GM12878 (cell line): ENCODE measurements around the gene TAAR9. TPM values are rescaled to one million over a fixed set of nuclear protein-coding genes. Genes with fewer than 3 reads are reported as not detected.

Source experiments
- ATAC-seq: fragments of 200-7000 bp; cut with Tn5 transposase; 3 replicates; pipeline ENCODE4 v1.9.1; 2020; ENCODE audit warnings: mild to moderate bottlenecking, moderate library complexity
- BruUV-seq: library from RNA; stranded (reverse); fragments of 400-500 nt; replicated peaks from 2 replicates; lab custom pipeline; 2021; lab: Mats Ljungman, UMichigan
- CTCF ChIA-PET: fragments of 300-600 bp; sonication (Branson Sonifier 250); formaldehyde crosslinking; extraction: SDS; loops from one replicate; lab custom pipeline; 2021; ENCODE audit warnings: inconsistent platforms; lab: Yijun Ruan, JAX
- POLR2A ChIA-PET: fragments of 350-600 bp; formaldehyde crosslinking; extraction: SDS; loops from one replicate; lab custom pipeline; 2021; ENCODE audit warnings: inconsistent platforms; lab: Charles Lee
- RAD21 ChIA-PET: fragments of 300-600 bp; sonication (Branson Sonifier 250); formaldehyde crosslinking; loops from one replicate; lab custom pipeline; 2023; ENCODE audit warnings: antibody characterized with exemption; ENCODE audit not compliant: unreplicated experiment; lab: Charles Lee
- SMC1A ChIA-PET: fragments of 300-600 bp; sonication (Branson Sonifier 250); formaldehyde crosslinking; loops from one replicate; lab custom pipeline; 2023; ENCODE audit not compliant: unreplicated experiment, uncharacterized antibody; lab: Charles Lee
- DNase-seq: peaks from one replicate; pipeline ENCODE4 v3.0.0-alpha.2; 2011; ENCODE audit warnings: low read depth, low spot score
- FAIRE-seq: peaks from 3 replicates; lab custom pipeline; 2011; peaks lifted over from hg19 to GRCh38; lab: Jason Lieb, UNC
- H2AFZ ChIP-seq: 2 replicates; pipeline ENCODE4 v1.6.0; 2011; ENCODE audit warnings: low read depth, low read length, control low read depth; ENCODE audit not compliant: control insufficient read depth
- H3K27ac ChIP-seq: 2 replicates; pipeline ENCODE4 v1.5.1; 2011; ENCODE audit warnings: control low read depth; ENCODE audit not compliant: control insufficient read depth, insufficient read depth
- H3K27me3 ChIP-seq, 2 experiments: replicated peaks in 1 of 2; 2 replicates each; pipeline versions ENCODE4 v1.6.0 to v1.6.1; 2011; ENCODE audit warnings: low read length in 1 of 2; ENCODE audit not compliant: control insufficient read depth in 2 of 2, insufficient read depth in 2 of 2
- H3K36me3 ChIP-seq, 2 experiments: 2 replicates each; pipeline ENCODE4 v1.5.1; 2011; ENCODE audit warnings: low read length in 1 of 2; ENCODE audit not compliant: control insufficient read depth in 2 of 2, insufficient read depth in 2 of 2
- H3K4me1 ChIP-seq: 2 replicates; pipeline ENCODE4 v1.6.1; 2011; ENCODE audit warnings: mild to moderate bottlenecking, low read length, moderate library complexity, mixed read lengths; ENCODE audit not compliant: control insufficient read depth, insufficient read depth
- H3K4me2 ChIP-seq: 2 replicates; pipeline ENCODE4 v1.6.0; 2011; ENCODE audit warnings: control low read depth; ENCODE audit not compliant: control insufficient read depth, insufficient read depth
- H3K4me3 ChIP-seq: fragments of 200-600 bp; sonication (generic); 2 replicates; pipeline ENCODE4 v1.5.1; 2016
- H3K79me2 ChIP-seq: 2 replicates; pipeline ENCODE4 v1.6.0; 2011; ENCODE audit warnings: low read length; ENCODE audit not compliant: control insufficient read depth, insufficient read depth
- H3K9ac ChIP-seq: 2 replicates; pipeline ENCODE4 v1.8.0; 2011; ENCODE audit warnings: low read length, control low read depth, mixed read lengths; ENCODE audit not compliant: control insufficient read depth, insufficient read depth
- H3K9me3 ChIP-seq: replicated peaks from 3 replicates; pipeline ENCODE4 v1.5.1; 2011; ENCODE audit warnings: mild to moderate bottlenecking, low read length; ENCODE audit not compliant: control insufficient read depth, insufficient read depth
- H4K20me1 ChIP-seq: 2 replicates; pipeline ENCODE4 v1.6.0; 2011; ENCODE audit not compliant: control insufficient read depth, insufficient read depth
- CEBPB ChIP-seq, 2 experiments: fragments of 150-350 bp in 1 of 2; IDR thresholded peaks; 2 replicates each; pipeline ENCODE4 v1.6.1; 2012 to 2014; ENCODE audit warnings: low read depth in 2 of 2, low read length in 2 of 2, borderline replicate concordance in 1 of 2, inconsistent platforms in 1 of 2
- LARP7 ChIP-seq: fragments of 450-650 bp; IDR thresholded peaks from 2 replicates; pipeline ENCODE4 v1.6.1; 2017; ENCODE audit warnings: mild to moderate bottlenecking
- PML ChIP-seq: IDR thresholded peaks from 2 replicates; pipeline ENCODE4 v1.6.1; 2012; ENCODE audit warnings: low read length, inconsistent platforms
- RB1 ChIP-seq: fragments of 450-650 bp; formaldehyde crosslinking; IDR thresholded peaks from 2 replicates; pipeline ENCODE4 v1.6.1; 2017; ENCODE audit warnings: mild to moderate bottlenecking, borderline replicate concordance
- SPI1 ChIP-seq: IDR thresholded peaks from 2 replicates; pipeline ENCODE4 v1.6.1; 2011; ENCODE audit warnings: low read depth, mild to moderate bottlenecking, low read length, moderate library complexity, borderline replicate concordance; ENCODE audit not compliant: insufficient read depth
- ZSCAN29 ChIP-seq: fragments of 450-650 bp; IDR thresholded peaks from 2 replicates; pipeline ENCODE4 v1.6.1; 2017; ENCODE audit warnings: mild to moderate bottlenecking, moderate library complexity
- WGBS: methylation state at CpG from one replicate; pipeline ENCODE4 v1.1.6; 2016; ENCODE audit warnings: low lambda C conversion rate; ENCODE audit not compliant: insufficient replicate concordance, insufficient coverage; ENCODE audit errors: missing lambda C conversion rate; 5-methylcytosine and 5-hydroxymethylcytosine counted together
- in situ Hi-C: fragments of 300-500 bp; cut with MboI; formaldehyde crosslinking; loops from 9 replicates; pipeline ENCODE4 v1.14.3; 2018; ENCODE audit warnings: mixed read lengths
- intact Hi-C: fragments of 100-400 bp; cut with micrococcal nuclease; formaldehyde crosslinking; loops from one replicate; pipeline ENCODE4 v1.14.2; 2022; ENCODE audit not compliant: unreplicated experiment
- polyA plus RNA-seq, 11 experiments: library from polyadenylated mRNA; depleted of rRNA in 4 of 11; unstranded in 6 of 11; stranded (reverse) in 5 of 11; fragments of >200 nt; fragmentation: Nextera tagmentation in 4 of 11; fragmentation: Illumina TruSeq in 1 of 11; extraction: Ambion mirVana in 4 of 11; extraction: Trizol in 1 of 11; gene quantifications; 1 replicate in 1 of 11; 2 replicates in 10 of 11; pipeline versions ENCODE4 v1.2.1 to v1.2.3, GENCODE V29; 2011 to 2016; ENCODE audit warnings: inconsistent platforms in 2 of 11, missing spikeins in 2 of 11, low read depth in 1 of 11
- total RNA-seq, 4 experiments: library from RNA; depleted of rRNA in 3 of 4; stranded (reverse); fragments of >200 nt in 3 of 4; fragmentation: Illumina TruSeq in 1 of 4; extraction: Trizol in 1 of 4; gene quantifications; 2 replicates each; pipeline versions ENCODE4 v1.2.1 to v1.2.3, GENCODE V29; 2013 to 2021
- TF ChIP-seq, protein P1 (sequence below): fragments of 450-650 bp; IDR thresholded peaks from 2 replicates; pipeline ENCODE4 v1.6.1; 2017; ENCODE audit warnings: mild to moderate bottlenecking, moderate library complexity
- TF ChIP-seq, protein P2 (sequence below): IDR thresholded peaks from 2 replicates; pipeline ENCODE4 v1.6.1; 2011; ENCODE audit warnings: mild to moderate bottlenecking, low read depth, low read length, moderate library complexity; ENCODE audit not compliant: insufficient replicate concordance
- TF ChIP-seq, protein P3 (sequence below): fragments of 450-650 bp; formaldehyde crosslinking; IDR thresholded peaks from 2 replicates; pipeline ENCODE4 v1.5.0; 2022; ENCODE audit warnings: mild to moderate bottlenecking, missing genetic modification characterization

TAAR9 gene
- total and polyA plus RNA-seq, 10 of the 15 experiments (the other 5 are each of a cell fraction or from before 2014, with no cell fraction given): not detected

DNA sequence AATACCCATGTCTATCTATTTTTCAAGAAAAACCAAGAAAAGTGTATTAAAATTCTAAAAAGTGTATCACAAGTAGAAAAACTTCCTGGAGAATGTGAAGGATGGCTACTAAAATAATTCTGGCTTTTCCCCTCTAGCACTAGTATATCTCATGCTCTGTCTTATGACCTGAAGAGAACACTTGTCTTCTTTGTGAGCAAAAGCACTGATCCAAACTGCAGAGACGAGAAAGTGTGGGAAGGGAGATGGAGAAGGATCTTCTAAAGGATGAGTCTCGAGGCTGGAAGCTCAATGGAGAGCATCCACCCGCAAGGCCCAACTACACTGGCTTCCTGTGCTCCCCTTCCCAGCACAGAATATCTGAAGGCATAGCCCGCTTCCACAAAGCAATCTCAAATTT lies 48.7 kb upstream of the TAAR9 start:
- in situ Hi-C loops: loop anchor here (10.0 kb wide), 1 partner anchor 185 kb away; no protein-coding TSS in a partner anchor
- peak overlapping the region; percentile 56; the same call in 1 of the 2 replicates for H3K4me3 ChIP-seq
- peak overlapping the region; percentile 73 for H3K27ac ChIP-seq
- H3K4me1 ChIP-seq: peaks cover 38% of the 10 kb centered on the region
- 64% methylated on average over 4 of the region's 4 CpGs for WGBS
- ChIA-PET POLR2A (no interaction called here), SMC1A (interaction anchor here (1.0 to 4.2 kb wide), 7 partner anchors 20 to 210 kb away, joined by 3 to 19 read pairs (median 3); no protein-coding TSS in a partner anchor), RAD21 (interaction anchor here (1.4 to 9.7 kb wide), 4 partner anchors 8 to 210 kb away, joined by 3 to 77 read pairs (median 5); no protein-coding TSS in a partner anchor), CTCF (interaction anchor here (0.8 to 11.0 kb wide), 5 partner anchors 8 to 210 kb away, joined by 3 to 263 read pairs (median 3); no protein-coding TSS in a partner anchor)
- intact Hi-C loops: loop anchor here (10.0 kb wide), 1 partner anchor 575 kb away; no protein-coding TSS in a partner anchor
- H3K79me2 ChIP-seq: peaks cover 79% of the 10 kb centered on the region
- peaks cover 3 to 10% of the 10 kb centered on the region in 2 experiments; a peak in 3 of 4 replicates for H3K36me3 ChIP-seq
- FAIRE-seq (no peak), DNase-seq (no peak), ATAC-seq (no peak)
- H2AFZ ChIP-seq: no peak overlapping the region
- no TSS peak for BruUV-seq
- no peak overlapping the region for H3K9ac ChIP-seq
- H3K27me3 ChIP-seq: no peaks in the 10 kb centered on the region
- no peaks in the 10 kb centered on the region; the same call in 1 of the 2 replicates for H4K20me1 ChIP-seq
- TF ChIP-seq PML (no peak), LARP7 (no peak), ZSCAN29 (no peak), RB1 (no peak), SPI1 (no peak), CEBPB (IDR thresholded peaks at IDR 0.05; ENCODE audit: borderline replicate concordance in 1 of 2, low read depth in 2 of 2, low read length in 2 of 2) (no peak)
- TF ChIP-seq, protein P1, sequence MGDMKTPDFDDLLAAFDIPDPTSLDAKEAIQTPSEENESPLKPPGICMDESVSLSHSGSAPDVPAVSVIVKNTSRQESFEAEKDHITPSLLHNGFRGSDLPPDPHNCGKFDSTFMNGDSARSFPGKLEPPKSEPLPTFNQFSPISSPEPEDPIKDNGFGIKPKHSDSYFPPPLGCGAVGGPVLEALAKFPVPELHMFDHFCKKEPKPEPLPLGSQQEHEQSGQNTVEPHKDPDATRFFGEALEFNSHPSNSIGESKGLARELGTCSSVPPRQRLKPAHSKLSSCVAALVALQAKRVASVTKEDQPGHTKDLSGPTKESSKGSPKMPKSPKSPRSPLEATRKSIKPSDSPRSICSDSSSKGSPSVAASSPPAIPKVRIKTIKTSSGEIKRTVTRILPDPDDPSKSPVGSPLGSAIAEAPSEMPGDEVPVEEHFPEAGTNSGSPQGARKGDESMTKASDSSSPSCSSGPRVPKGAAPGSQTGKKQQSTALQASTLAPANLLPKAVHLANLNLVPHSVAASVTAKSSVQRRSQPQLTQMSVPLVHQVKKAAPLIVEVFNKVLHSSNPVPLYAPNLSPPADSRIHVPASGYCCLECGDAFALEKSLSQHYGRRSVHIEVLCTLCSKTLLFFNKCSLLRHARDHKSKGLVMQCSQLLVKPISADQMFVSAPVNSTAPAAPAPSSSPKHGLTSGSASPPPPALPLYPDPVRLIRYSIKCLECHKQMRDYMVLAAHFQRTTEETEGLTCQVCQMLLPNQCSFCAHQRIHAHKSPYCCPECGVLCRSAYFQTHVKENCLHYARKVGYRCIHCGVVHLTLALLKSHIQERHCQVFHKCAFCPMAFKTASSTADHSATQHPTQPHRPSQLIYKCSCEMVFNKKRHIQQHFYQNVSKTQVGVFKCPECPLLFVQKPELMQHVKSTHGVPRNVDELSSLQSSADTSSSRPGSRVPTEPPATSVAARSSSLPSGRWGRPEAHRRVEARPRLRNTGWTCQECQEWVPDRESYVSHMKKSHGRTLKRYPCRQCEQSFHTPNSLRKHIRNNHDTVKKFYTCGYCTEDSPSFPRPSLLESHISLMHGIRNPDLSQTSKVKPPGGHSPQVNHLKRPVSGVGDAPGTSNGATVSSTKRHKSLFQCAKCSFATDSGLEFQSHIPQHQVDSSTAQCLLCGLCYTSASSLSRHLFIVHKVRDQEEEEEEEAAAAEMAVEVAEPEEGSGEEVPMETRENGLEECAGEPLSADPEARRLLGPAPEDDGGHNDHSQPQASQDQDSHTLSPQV: no peak
- TF ChIP-seq, protein P2, sequence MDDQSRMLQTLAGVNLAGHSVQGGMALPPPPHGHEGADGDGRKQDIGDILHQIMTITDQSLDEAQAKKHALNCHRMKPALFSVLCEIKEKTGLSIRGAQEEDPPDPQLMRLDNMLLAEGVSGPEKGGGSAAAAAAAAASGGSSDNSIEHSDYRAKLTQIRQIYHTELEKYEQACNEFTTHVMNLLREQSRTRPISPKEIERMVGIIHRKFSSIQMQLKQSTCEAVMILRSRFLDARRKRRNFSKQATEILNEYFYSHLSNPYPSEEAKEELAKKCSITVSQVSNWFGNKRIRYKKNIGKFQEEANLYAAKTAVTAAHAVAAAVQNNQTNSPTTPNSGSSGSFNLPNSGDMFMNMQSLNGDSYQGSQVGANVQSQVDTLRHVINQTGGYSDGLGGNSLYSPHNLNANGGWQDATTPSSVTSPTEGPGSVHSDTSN: no peak
- TF ChIP-seq, protein P3, sequence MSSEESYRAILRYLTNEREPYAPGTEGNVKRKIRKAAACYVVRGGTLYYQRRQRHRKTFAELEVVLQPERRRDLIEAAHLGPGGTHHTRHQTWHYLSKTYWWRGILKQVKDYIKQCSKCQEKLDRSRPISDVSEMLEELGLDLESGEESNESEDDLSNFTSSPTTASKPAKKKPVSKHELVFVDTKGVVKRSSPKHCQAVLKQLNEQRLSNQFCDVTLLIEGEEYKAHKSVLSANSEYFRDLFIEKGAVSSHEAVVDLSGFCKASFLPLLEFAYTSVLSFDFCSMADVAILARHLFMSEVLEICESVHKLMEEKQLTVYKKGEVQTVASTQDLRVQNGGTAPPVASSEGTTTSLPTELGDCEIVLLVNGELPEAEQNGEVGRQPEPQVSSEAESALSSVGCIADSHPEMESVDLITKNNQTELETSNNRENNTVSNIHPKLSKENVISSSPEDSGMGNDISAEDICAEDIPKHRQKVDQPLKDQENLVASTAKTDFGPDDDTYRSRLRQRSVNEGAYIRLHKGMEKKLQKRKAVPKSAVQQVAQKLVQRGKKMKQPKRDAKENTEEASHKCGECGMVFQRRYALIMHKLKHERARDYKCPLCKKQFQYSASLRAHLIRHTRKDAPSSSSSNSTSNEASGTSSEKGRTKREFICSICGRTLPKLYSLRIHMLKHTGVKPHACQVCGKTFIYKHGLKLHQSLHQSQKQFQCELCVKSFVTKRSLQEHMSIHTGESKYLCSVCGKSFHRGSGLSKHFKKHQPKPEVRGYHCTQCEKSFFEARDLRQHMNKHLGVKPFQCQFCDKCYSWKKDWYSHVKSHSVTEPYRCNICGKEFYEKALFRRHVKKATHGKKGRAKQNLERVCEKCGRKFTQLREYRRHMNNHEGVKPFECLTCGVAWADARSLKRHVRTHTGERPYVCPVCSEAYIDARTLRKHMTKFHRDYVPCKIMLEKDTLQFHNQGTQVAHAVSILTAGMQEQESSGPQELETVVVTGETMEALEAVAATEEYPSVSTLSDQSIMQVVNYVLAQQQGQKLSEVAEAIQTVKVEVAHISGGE (CRISPR knock-in tag): no peak
- TF ChIP-seq, all 136 proteins: peak for 0
- Histone ChIP-seq H3K9me3 (peaks cover 12% of the 10 kb centered on the region), H3K4me2 (peak overlapping the region; percentile 70)
